ENCODE results near the gene MGARP. TPM values are rescaled to one million over a fixed set of nuclear protein-coding genes. Genes with fewer than 3 reads are reported as not detected.
A peak's percentile ranks its signal among the peaks of the same experiment; 100 is the strongest.

Gene MGARP
- total RNA-seq, 8 experiments from 2014 or later = 0.36 to 1.6 (median 0.71) TPM; not detected in 1

GRCh38 chr4:139311909-139312308 lies 31.9 kb upstream of the MGARP start:
- WGBS, 10 experiments = 63 to 100% (median 94%) methylated on average over 1 to 3 of the region's 3 CpGs
- Histone ChIP-seq H3K4me1 (replicated peaks in 1 of 2) (no peaks in the 10 kb centered on the region), H3K27ac (no peak overlapping the region), H3K4me3 (no peak overlapping the region)
- ATAC-seq (replicated peaks in 6 of 8) = peak in 2 of 8 experiments; percentile 24 to 40
- in situ Hi-C loops (cut with MboI; ENCODE audit: low pct_unique_long_range_greater_than_20kb in 2 of 9, low sequenced_read_pairs in 9 of 9, unreplicated experiment in 9 of 9) = no loop called here

- no peak for ATAC-seq (replicated peaks in 6 of 8)
- in situ Hi-C loops (cut with MboI; ENCODE audit: low pct_unique_long_range_greater_than_20kb in 2 of 9, low sequenced_read_pairs in 9 of 9, unreplicated experiment in 9 of 9) = no loop called here
- 80 to 100% (median 100%) methylated on average over 1 to 2 of the region's 2 CpGs; no CpG with 5 or more reads in 3 of the 10 experiments for WGBS, 10 experiments
- peaks cover 0 to 12% of the 10 kb centered on the region in 2 donors for H3K4me1 ChIP-seq (replicated peaks in 1 of 2)
- no peak overlapping the region for H3K27ac ChIP-seq
- no peak overlapping the region for H3K4me3 ChIP-seq
These were observed 24.9 kb upstream of the MGARP start for GRCh38 chr4:139304920-139305319.

GRCh38 chr4:139301821-139302611 lies 22.0 kb upstream of the MGARP start, which contains the start of gene NDUFC1:
TSS of gene NDUFC1 (minus strand) at chr4:139302477. CDS start at chr4:139295798, 6,679 bp downstream.
- Histone ChIP-seq H3K4me3 (peak within 1 kb of the TSS; percentile 56 to 93 (median 85)), H3K4me1 (replicated peaks in 1 of 2) (peaks cover 0 to 19% of the 10 kb centered on the region in 2 donors), H3K27ac (peak within 1 kb of the TSS; percentile 94 to 96)
- WGBS, 10 experiments = 0% methylated on average over 1 to 14 of the region's 46 CpGs; no CpG with 5 or more reads in 2 of the 10 experiments
- in situ Hi-C loops (cut with MboI; ENCODE audit: low pct_unique_long_range_greater_than_20kb in 2 of 9, low sequenced_read_pairs in 9 of 9, unreplicated experiment in 9 of 9) = no loop called here
- ATAC-seq (replicated peaks in 6 of 8) = peak; percentile 41 to 55 (median 44)

- Histone ChIP-seq H3K27ac (peak within 1 kb of the TSS; percentile 94 to 96), H3K4me3 (peak within 1 kb of the TSS; percentile 56 to 93 (median 85)), H3K4me1 (replicated peaks in 1 of 2) (peaks cover 1 to 21% of the 10 kb centered on the region in 2 donors)
- ATAC-seq (replicated peaks in 6 of 8) = peak; percentile 79 to 98 (median 96)
- 0 to 3% (median 0%) methylated on average over 3 to 34 of the region's 61 CpGs; no CpG with 5 or more reads in 2 of the 10 experiments for WGBS, 10 experiments
- in situ Hi-C loops (cut with MboI; ENCODE audit: low pct_unique_long_range_greater_than_20kb in 2 of 9, low sequenced_read_pairs in 9 of 9, unreplicated experiment in 9 of 9) = no loop called here
These were observed 21.2 kb upstream of the MGARP start, which contains the start of gene NAA15 for GRCh38 chr4:139301113-139301820. TSS of gene NAA15 (plus strand) at chr4:139301505. CDS start at chr4:139301778, 273 bp downstream.

DNA sequence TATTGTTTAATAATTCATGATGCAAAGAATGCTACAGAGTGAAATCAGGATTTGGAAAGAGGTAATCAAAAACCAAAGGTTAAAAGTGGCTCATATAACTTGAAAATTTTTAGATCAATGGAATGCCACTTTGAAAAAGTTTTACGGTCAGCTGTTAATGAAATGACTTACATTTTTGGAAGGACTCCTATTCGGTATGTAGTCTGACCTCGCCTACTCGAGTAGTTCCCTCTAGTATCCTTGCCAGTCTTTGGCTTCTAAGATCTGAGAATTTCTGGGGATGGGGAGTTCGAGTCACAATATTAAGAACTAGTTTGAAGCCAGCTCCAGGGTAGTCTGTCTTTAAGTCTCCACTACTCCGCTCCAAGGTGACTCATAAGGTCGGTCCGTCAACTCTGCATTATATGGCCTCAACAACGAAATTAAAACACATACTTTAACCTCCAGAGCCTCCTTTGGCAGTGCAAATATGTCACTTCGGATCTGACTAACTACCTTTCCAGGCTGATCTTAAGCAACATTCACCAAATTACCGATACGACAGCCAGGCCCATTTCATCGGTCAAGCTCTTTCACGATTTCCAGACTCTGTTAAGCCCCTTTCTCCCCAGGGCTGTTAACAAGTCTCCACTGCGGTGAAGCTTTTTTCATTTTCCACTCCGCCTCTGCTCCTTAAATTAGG lies 20.5 kb upstream of the MGARP start:
- Histone ChIP-seq H3K4me1 (replicated peaks in 1 of 2) (peaks cover 6 to 26% of the 10 kb centered on the region in 2 donors), H3K27ac (peak overlapping the region; percentile 66 to 96), H3K4me3 (peak overlapping the region; percentile 56 to 93 (median 85))
- 0 to 20% (median 2%) methylated on average over 1 to 15 of the region's 16 CpGs; no CpG with 5 or more reads in 1 of the 10 experiments for WGBS, 10 experiments
- ATAC-seq (replicated peaks in 6 of 8) = peak; percentile 14 to 38 (median 28)
- in situ Hi-C loops (cut with MboI; ENCODE audit: low pct_unique_long_range_greater_than_20kb in 2 of 9, low sequenced_read_pairs in 9 of 9, unreplicated experiment in 9 of 9) = no loop called here

DNA sequence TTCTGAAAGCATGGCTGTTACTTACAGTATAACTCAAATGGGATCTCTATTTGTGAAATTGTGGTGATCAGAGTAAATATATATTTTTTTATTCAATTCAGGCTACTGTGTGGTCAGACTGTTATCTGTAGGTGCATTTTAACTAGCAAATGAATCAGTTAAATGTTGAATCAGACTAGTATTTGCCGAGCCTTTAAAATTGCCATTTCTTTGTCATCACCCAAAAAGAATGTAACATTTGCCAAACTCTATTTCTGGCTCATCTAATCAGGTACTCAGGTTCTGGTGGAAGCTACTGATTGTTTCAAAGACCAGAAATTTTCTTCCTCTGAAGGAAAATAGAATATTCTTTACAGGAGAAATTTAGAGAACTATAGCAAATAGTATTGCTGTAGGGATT lies 19.5 kb upstream of the MGARP start:
- H3K27ac ChIP-seq = no peak overlapping the region
- peaks cover 9 to 29% of the 10 kb centered on the region in 2 donors for H3K4me1 ChIP-seq (replicated peaks in 1 of 2)
- in situ Hi-C loops (cut with MboI; ENCODE audit: low pct_unique_long_range_greater_than_20kb in 2 of 9, low sequenced_read_pairs in 9 of 9, unreplicated experiment in 9 of 9) = loop anchor here in 2 of 9 experiments (25.0 kb wide), 2 partner anchors 112 to 212 kb away; partner anchors contain the start of gene ELF2 (in 1 of the 2)
- ATAC-seq (replicated peaks in 6 of 8) = no peak
- WGBS, 10 experiments = 0 to 71% (median 38%) methylated on average over 1 of the region's 1 CpG; no CpG with 5 or more reads in 2 of the 10 experiments
- H3K4me3 ChIP-seq = peak overlapping the region in 2 of 5 donors; percentile 1 to 12

GRCh38 chr4:139297001-139297410 lies 17.0 kb upstream of the MGARP start:
- Histone ChIP-seq H3K4me3 (no peak overlapping the region), H3K27ac (no peak overlapping the region), H3K4me1 (replicated peaks in 1 of 2) (peaks cover 9 to 19% of the 10 kb centered on the region in 2 donors)
- in situ Hi-C loops (cut with MboI; ENCODE audit: low pct_unique_long_range_greater_than_20kb in 2 of 9, low sequenced_read_pairs in 9 of 9, unreplicated experiment in 9 of 9) = loop anchor here in 2 of 9 experiments (25.0 kb wide), 2 partner anchors 110 to 210 kb away; partner anchors contain the start of gene ELF2 (in 1 of the 2)
- WGBS, 10 experiments = 20 to 94% (median 82%) methylated on average over 1 to 2 of the region's 2 CpGs; no CpG with 5 or more reads in 2 of the 10 experiments
- no peak for ATAC-seq (replicated peaks in 6 of 8)

DNA sequence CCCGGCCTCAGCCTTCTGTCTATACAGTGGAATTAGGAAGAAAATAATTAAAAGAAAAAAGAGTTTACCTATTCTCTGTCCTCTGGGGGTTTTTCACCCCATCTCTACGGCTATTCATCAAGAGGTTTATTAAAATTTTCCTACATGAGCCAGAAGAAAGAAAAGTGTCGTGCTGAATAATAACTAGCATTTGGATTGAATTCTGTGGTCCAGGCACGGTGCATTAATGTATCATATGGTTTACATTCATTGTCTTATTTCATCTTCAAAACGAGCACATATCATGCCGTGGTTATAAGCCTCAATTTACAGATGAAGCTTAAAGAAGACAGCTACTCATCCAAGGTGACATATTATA lies 15.9 kb upstream of the MGARP start:
- Histone ChIP-seq H3K27ac (peak overlapping the region in 1 of 2 donors; percentile 92), H3K4me1 (replicated peaks in 1 of 2) (peaks cover 9 to 19% of the 10 kb centered on the region in 2 donors), H3K4me3 (peak overlapping the region; percentile 57 to 90 (median 74))
- peak; percentile 1 to 14 (median 2) for ATAC-seq (replicated peaks in 6 of 8)
- in situ Hi-C loops (cut with MboI; ENCODE audit: low pct_unique_long_range_greater_than_20kb in 2 of 9, low sequenced_read_pairs in 9 of 9, unreplicated experiment in 9 of 9) = loop anchor here in 2 of 9 experiments (25.0 kb wide), 2 partner anchors 109 to 209 kb away; partner anchors contain the start of gene ELF2 (in 1 of the 2)
- 0 to 42% (median 9%) methylated on average over 2 to 6 of the region's 6 CpGs; no CpG with 5 or more reads in 2 of the 10 experiments for WGBS, 10 experiments

GRCh38 chr4:139295206-139295941 lies 15.3 kb upstream of the MGARP start:
- in situ Hi-C loops (cut with MboI; ENCODE audit: low pct_unique_long_range_greater_than_20kb in 2 of 9, low sequenced_read_pairs in 9 of 9, unreplicated experiment in 9 of 9) = loop anchor here in 2 of 9 experiments (25.0 kb wide), 2 partner anchors 108 to 208 kb away; partner anchors contain the start of gene ELF2 (in 1 of the 2)
- H3K4me3 ChIP-seq = peak overlapping the region; percentile 57 to 90 (median 74)
- H3K4me1 ChIP-seq (replicated peaks in 1 of 2) = peaks cover 9 to 19% of the 10 kb centered on the region in 2 donors
- peak overlapping the region; percentile 66 to 92 for H3K27ac ChIP-seq
- WGBS, 10 experiments = 0 to 5% (median 0%) methylated on average over 4 to 18 of the region's 51 CpGs; no CpG with 5 or more reads in 5 of the 10 experiments
- ATAC-seq (replicated peaks in 6 of 8) = peak; percentile 94 to 99 (median 99)

GRCh38 chr4:139286186-139286698 lies 6.2 kb upstream of the MGARP start:
- Histone ChIP-seq H3K4me1 (replicated peaks in 1 of 2) (no peaks in the 10 kb centered on the region), H3K4me3 (no peak overlapping the region), H3K27ac (no peak overlapping the region)
- WGBS, 10 experiments = 80 to 100% (median 96%) methylated on average over 1 to 5 of the region's 7 CpGs; no CpG with 5 or more reads in 2 of the 10 experiments
- in situ Hi-C loops (cut with MboI; ENCODE audit: low pct_unique_long_range_greater_than_20kb in 2 of 9, low sequenced_read_pairs in 9 of 9, unreplicated experiment in 9 of 9) = loop anchor here in 2 of 9 experiments (25.0 kb wide), 2 partner anchors 99 to 199 kb away; partner anchors contain the start of gene ELF2 (in 1 of the 2)
- no peak for ATAC-seq (replicated peaks in 6 of 8)

DNA sequence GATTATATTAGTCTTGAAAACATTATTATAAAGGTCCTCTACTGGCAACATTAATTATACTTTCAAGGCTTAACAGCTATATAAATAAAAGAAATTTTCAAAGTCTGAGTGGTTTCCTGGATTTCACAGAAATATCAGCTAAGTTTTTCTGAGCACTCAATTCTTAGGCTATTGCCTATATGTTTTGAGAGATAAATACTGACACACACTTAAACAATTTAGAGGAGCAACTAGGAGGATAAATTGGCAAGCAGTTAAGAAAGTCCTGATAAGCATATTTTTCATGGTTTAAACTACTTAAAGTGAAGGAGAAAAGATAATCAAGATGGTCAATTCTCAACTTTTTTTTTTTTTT lies 2.7 kb upstream of the MGARP start:
- in situ Hi-C loops (cut with MboI; ENCODE audit: low pct_unique_long_range_greater_than_20kb in 2 of 9, low sequenced_read_pairs in 9 of 9, unreplicated experiment in 9 of 9) = loop anchor here in 2 of 9 experiments (25.0 kb wide), 2 partner anchors 95 to 195 kb away; partner anchors contain the start of gene ELF2 (in 1 of the 2)
- no peak for ATAC-seq (replicated peaks in 6 of 8)
- no peaks in the 10 kb centered on the region for H3K4me1 ChIP-seq (replicated peaks in 1 of 2)
- H3K27ac ChIP-seq = no peak overlapping the region
- no peak overlapping the region for H3K4me3 ChIP-seq

Data from motor neuron (in vitro differentiated cells).